GM19452 (cell line): ENCODE data around the gene TNFAIP2.
"Not testable (repeated sequence)": the region's sequence is repeated elsewhere in the genome, so short reads cannot be mapped to it uniquely, and the experiment has no call there.

ENCODE experiments used
- ATAC-seq: cut with Tn5 transposase; IDR thresholded peaks from one replicate; pipeline ENCODE4 v1.9.1; 2021; ENCODE audit not compliant: unreplicated experiment

TNFAIP2 gene

DNA sequence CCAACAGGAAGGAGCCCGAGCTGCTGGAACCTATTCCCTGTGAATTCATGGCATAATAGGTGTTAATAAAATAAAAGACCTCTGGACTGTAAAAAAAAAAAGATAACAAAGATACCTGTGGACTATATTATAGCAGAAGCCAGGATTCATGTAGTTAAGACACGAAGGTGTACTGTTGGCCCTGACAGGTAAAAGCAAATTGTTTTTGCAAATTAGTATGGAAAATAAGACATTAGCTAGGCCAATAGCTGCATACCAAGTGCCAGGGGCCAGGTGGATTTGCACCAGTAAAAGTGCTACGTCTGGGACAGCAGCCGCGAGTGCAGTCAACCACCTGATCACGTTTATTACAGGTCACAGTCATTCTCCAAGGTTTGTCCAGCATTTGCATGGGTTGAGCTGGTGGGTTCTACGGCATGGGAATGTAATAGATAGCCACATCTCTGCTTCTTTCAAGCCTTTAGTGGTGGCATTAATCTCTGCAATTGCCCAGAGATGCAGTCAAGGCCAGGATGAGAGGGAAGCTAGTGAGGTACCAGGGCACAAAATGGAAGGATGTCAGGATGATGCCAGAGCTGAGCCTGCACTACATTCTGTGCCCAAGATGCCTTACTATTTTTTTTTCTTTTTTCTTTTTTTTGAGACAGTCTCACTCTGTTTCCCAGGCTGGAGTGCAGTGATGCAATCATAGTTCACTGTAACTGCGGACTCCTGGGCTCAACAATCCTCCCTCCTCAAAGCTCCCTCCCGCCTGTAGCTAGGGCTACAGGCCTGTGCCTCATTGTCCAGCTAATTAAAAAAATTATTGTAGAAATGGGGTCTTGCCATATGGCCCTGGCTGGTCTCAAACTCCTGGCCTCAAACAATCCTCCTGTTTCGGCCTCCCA, 26.3 kb downstream of the TNFAIP2 start:
- no peak for ATAC-seq

DNA sequence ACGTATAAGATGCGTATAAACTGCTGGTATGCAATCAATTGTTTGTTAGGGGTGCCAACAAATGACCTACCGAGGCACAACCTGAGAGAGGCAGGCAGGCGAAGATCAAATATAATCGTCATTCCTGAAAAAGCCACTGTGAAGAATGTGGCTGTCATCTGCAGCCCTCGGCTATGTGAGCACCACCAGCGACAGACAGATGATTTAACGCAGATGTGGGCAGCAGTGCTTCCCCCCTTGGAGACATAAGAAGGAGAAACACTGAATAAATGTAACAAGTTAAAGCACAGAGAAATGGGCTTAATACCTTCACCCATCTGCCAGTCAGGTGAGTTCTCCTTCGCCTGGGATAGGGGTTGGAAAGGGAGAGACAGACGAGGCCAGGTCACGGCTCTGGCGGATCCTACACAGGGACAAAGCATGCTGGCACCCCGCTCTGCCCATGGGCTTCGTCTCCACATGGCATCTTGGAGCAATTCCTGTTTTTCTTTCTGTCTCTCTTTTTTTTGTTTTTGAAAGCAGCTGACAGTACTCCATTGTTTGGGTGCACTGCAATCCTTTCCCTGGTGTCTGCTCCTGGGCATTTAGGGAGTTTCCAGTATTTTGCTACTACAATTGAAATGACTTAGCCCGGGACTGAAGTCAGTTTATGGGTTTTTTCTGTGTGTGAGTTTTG, 28.1 kb downstream of the TNFAIP2 start:
- ATAC-seq = no peak

DNA sequence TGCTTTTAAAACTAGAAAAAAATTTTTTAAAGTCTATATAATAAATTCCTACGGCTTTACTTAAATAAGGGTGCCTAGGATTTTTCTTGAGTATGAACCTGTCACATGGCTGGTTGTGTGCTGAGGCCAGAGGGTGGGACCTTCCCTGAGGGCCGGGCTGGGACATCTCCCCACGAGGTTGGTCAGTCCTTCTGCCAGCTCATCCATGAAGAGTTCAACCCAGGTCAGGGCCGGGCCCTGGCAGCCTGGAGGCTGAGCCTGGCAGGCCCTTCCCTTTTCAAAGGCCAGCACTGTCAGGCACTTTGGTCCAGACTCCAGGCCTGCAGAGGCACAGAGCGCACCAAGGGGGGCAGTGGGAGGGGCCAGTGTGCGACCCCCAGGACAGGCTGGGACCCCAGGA, 31.7 kb downstream of the TNFAIP2 start:
- no peak for ATAC-seq

DNA sequence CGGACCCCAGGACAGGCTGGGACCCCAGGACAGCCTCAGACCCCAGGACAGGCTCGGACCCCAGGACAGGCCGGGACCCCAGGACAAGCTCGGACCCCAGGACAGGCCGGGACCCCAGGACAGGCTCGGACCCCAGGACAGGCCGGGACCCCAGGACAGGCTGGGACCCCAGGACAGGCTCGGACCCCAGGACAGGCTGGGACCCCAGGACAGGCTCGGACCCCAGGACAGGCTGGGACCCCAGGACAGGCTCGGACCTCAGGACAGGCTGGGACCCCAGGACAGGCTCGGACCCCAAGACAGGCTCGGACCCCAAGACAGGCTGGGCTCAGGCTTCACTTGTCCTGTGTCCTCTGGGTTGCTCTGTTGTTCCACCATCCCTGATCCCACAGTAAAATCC, 32.2 kb downstream of the TNFAIP2 start:
- not testable (repeated sequence) for ATAC-seq

DNA sequence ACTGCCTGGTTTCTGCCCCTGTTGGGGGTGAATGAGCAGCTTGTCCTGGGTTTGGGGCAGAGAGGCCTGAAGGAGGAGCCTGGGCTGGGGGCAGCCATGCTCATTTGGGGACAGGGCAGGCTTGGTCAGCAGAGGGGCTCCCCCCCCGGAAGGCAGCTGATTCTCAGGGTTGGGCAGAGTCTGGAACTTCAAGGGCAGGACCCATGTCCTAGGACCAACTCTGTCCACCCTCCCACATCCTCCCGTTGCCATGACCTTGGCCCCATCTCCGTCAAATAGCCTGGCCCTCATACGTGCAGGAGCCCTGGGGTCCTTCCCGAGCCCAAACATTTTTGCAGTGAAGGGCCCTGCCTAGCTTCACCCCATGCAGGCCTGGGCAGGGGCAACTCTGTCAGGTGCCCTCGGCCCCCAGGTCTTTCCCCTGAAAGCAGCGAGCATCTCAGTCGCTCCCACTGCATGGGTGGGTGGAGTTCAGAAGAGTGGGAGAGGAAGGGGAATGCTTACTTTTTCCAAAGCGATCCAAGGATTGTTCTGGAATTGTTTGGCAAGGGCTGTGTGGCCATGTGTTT, 32.6 kb downstream of the TNFAIP2 start:
- ATAC-seq = no peak

DNA sequence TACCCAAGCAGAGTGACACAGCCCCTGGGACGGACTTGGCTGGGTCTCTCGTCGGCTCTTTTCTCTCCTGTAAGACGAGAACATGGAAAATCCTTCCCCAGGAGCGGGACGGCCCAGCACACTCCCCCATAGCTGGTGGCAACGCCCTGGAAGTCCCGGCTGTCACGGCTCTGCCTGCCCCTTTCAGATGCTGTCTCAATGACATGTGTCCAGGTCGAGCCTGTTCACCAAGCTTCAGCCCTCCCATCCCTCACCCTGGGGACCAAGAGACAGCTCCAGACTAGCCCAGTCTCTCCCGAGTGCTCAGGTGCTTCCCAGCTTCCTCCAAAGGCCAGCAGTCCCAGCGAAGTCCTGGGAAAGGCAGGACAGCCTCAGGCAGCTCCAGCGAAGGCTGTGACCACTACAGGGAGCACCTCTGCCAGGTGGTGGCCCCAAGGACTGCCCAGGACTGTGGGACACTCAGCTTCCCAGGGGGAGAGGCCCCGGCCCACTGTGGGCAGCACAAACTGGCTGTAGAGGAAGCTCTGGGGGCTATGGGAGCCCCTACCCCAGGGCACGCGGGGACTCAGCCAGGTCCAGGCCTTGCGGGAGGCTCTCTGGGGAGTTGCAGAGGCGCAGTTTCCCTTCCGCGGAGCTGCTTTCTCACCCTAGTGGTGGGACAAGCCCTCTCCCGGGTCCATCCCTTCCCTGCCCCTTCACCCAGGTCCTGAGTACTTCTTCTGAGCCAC, 33.6 kb downstream of the TNFAIP2 start:
- ATAC-seq = no peak

DNA sequence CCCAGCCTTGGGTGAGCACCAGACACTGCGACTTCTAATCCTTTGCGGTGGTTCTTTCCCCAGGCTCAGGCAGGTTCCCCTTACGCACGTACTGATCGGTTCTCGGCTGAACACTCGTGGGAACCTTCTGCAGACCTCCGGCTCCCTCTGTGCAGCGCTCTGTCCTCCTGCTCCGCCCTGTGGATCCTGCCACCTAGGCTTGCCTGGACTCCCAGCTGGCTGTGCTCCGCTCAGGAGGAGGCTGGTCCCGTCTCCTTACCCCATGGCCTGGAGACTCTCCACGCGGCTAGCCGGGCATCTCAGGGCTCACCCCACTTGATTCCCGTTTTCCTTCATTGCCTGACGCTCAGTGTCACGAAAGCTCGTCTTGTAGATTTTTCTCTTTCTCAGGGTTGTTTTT, 34.7 kb downstream of the TNFAIP2 start:
- no peak for ATAC-seq

DNA sequence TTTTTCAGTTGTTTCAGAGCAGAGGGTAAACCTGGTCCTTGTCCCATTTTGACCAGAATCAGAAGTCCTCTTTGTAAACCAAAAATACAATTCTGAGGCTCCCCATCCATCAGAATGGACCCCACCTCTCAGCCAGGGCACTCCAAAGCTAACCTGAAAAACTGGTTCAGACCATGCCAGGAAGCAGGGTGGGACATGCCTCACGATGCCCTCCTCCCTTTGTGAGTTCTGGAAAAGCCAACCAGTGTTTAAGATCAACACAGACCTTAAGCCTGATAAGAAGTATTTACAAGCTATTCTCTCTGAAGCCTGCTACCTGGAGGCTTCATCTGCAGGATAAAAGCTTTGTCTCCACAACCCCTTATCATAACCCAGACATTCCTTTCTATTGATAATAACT, 35.4 kb downstream of the TNFAIP2 start:
- no peak for ATAC-seq

DNA sequence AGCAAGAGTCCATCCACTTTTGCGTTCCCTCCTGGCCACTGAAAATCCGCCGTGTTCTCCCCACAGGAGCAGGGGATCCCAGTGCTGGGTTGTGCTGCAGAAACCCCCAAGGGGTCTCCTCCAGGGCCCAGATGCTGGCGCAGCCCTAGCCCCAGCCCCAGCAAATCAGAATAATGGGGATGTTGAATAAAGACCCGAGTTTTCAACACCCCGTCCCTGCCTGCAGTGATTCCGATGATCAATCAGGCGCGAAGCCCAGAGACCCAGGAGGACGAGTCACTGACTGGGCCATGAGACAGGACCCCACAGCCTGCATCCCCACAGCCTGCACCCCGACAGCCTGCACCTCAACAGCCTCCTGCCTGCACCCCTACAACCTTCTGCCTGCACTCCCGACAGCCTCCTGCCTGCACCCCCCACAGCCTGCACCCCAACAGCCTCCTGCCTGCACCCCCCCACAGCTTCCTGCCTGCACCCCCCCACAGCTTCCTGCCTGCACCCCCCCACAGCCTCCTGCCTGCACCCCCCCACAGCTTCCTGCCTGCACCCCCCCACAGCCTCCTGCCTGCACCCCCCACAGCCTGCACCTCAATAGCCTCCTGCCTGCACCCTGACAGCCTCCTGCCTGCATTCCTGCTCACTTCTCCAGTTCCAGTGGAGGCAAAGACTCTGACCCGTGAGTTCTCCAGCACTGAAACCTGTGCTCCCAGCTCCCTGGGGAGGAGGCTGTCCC, 37.2 kb downstream of the TNFAIP2 start:
- no peak for ATAC-seq

DNA sequence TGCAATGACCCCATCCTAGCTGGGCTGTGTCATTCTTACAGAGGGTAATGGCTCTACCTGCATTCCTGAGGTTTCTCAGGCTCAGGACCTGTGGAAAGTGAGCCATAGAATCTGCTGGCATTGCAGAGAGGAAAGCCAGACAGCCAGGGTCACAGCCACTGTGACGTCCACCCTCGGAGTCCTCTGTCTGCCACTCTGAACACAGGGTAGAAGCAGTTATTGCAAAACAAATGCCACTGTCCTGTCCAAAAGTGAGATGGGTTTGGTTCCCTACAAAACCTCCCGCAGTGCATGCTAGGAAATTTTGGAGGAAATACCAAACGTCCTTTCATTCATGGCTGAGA, 37.8 kb downstream of the TNFAIP2 start:
- ATAC-seq = no peak

DNA sequence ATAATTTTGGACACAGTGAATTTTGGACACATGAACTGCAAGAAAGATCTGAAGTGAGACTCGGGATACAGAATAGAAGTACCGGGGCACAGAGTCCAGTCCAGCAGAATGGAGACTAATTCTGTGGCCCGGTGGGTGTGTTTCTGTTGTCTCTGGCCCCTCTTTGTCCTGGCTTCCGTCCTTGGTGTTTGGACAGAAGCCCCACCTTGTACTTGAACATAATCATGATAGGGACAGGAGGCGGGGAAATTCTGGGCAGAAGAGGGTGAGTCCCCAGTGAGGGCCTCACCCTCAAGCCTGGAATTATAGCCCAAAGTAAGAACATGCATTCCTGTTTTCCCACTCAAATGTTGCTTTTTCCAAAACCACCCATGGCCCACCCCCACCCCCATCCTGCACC, 39.9 kb downstream of the TNFAIP2 start:
- ATAC-seq = no peak

DNA sequence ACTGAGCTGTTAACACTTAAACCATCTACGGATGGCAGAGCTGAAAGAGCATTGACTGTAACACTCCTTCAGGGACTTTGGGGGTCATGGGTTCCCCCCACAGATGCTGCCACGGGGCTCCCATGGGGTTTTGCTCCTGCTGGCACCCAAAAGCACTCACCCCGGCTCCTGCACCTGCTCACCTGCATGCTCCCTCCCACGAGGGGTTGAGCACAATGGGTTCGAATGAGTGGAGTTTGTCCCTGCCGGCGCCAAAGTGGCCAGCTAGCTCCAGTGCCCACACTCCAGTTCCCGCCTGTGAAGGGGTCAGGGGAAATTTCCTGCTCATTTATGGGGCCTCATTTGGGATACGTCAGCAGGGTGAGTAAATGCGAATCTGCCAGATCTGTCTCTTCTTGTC, 40.7 kb downstream of the TNFAIP2 start:
- ATAC-seq = no peak

DNA sequence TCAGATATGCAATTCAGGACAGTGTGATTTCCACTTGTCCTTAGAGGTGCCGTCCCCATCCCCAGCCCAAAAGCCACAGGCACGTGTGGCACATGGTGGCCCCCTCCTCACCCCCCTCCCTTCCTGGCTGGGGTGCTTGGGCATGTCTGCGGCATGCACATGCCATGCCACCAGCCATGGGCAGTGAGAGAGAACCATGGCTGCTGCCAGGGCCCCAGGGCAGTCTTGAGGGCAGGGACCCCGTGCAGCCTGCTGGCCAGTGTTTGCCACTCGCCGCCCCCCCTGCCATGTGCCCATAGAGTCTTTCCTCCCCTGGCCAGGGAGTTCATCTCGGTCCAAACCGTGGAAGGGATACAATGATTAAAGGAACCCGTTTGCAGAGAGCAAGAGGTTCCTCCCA, 41.5 kb downstream of the TNFAIP2 start:
- ATAC-seq = no peak

DNA sequence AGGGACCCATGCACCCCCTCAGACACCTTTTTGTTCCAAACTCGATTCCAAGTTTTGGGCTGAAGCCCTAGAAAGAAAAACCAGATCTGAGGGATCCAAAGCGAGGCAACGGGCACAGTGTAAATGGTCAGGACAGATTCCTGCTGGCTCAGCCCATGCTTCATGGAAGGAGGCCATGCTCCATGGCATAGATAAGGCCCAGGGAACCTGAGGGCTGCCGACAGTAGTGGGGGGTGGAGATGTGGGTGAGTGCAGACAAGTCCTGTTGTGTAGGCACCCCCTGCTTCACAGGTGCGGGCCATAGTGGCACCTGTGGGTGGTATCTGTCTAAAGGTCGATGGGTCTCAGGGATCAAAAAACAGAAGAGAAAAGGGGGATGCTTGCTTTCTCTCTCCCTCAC, 42.1 kb downstream of the TNFAIP2 start:
- no peak for ATAC-seq

DNA sequence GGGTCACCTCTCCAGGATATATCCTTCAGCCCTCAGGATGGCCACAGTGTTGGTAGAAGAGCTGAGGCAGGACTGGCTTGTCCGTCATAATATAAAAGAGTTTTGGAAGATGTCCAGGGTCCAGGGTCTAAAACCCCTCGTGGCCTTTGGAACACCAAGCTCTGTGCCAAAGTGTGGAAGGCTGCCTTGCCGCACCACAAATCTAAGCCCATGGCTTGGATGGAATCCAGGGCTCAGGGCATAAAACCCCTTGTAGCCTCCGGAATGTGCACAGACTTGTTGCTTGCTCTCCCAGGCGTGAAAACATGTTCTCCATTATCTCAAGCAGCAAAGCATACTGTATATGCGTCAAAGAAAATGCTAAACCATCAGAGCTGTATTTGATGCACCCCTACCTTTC, 46.7 kb downstream of the TNFAIP2 start:
- no peak for ATAC-seq

DNA sequence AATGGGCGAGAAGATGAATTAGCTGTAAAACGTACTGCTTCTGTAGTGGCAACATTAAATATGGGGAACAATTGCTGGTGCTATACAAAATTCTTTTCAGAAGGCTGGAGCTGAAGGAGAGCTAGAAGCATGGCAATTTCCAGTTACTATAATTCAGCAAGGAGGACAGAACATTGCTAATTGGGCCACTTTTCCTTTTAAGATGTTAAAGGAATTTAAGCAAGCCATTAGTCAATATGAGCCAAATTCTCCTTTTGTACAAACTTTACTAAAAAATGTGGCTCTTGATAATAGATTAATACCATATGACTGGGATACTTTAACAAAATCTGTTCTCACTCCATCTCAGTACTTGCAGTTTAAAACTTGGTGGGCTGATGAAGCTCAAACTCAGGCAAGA, 47.9 kb downstream of the TNFAIP2 start:
- not testable (repeated sequence) for ATAC-seq

DNA sequence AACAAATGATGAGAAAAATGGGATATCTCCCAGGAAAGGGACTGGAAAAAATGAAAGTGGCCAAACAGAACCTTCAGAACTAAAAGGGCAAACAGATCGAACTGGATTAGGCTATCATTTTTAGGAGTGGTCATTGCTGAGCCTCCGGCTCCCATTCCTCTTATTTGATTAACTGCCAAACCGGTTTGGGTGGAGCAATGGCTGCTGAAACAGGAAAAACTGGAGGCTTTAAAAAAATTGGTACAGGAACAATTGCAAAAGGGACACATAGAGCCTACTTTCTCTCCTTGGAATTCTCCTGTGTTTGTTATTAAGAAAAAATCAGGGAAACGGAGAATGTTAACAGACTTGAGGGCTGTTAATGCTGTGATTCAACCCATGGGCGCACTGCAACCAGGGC, 49.7 kb downstream of the TNFAIP2 start:
- no peak for ATAC-seq

DNA sequence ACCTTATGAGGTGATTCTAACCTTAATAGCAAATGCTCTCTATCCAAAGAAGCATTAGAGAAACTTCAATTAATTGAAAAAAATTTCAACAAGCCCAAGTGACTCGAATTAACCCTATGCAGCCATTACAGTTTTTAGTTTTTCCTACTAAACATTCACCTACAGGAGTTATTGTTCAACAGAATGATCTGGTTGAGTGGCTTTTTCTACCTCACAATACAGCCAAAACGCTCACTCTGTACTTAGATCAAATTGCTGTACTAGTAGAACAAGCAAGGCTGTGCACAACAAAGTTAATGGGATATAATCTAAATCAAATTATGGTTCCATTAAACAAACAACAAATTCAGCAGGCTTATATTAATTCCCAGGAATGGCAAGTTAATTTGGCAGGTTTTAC, 50.6 kb downstream of the TNFAIP2 start:
- ATAC-seq = not testable (repeated sequence)

DNA sequence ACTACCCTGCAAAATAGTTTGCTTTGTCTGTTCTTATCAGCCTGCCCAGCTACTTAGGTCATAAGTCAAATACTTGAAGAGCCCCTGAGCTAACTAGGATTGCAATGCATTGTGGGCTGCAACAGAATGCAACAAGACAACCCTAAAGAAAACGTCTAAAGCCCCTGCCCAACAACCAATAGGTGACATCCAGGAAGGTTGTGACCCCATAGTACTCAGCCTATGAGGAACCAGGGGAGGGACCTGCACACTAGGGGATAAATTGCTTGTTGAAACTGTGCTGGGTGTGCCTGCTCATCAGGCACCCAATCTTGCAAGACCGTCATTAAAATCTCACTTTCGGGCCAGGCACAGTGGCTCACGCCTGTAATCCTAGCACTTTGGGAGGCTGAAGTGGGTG, 52.9 kb downstream of the TNFAIP2 start:
- ATAC-seq = not testable (repeated sequence)

DNA sequence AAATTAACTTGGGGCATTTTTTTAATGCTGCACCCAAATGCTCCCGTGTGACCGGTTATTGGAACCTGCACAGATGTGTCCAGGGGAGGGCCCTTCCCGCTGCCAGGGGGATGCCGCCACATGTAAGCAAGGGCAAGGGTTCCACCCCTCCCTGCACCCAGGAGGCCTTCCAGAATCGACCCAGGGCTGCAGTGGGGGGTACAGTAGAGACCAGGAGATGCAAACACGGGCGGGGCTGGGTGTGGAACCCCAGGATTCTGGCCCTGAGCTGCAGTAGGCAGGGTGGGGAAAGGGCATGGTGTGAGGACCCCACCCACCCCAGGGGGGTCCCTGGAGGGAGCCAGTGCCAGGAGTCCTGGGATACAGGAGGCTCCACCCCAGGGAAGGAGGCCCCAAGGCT, 54.1 kb downstream of the TNFAIP2 start:
- ATAC-seq = no peak

DNA sequence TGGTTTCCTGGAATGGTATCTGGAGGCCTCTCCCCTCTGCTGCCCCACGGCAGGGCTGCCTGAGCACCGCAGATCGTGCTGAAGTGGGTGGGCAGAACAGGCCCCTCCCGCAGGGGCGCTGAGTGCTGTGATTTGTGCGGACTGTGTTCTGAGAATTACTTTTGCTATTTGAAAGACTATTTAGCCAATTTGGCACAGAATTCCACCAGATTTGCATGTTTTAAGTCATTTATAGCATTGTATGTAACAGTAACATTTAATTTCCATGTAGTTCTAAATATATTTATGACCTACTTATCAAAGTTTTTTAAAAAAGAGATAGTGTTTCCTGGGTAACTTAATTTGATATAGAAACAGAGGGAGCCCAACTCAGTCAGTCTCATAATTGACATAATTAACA, 55.3 kb downstream of the TNFAIP2 start:
- no peak for ATAC-seq
